Measurements from ENCODE around the gene ATP10A. TPM values are rescaled to one million over a fixed set of nuclear protein-coding genes. Genes with fewer than 3 reads are reported as not detected.

The ATP10A gene
- total RNA-seq, 1 donor from 2014 or later, result not detected

DNA sequence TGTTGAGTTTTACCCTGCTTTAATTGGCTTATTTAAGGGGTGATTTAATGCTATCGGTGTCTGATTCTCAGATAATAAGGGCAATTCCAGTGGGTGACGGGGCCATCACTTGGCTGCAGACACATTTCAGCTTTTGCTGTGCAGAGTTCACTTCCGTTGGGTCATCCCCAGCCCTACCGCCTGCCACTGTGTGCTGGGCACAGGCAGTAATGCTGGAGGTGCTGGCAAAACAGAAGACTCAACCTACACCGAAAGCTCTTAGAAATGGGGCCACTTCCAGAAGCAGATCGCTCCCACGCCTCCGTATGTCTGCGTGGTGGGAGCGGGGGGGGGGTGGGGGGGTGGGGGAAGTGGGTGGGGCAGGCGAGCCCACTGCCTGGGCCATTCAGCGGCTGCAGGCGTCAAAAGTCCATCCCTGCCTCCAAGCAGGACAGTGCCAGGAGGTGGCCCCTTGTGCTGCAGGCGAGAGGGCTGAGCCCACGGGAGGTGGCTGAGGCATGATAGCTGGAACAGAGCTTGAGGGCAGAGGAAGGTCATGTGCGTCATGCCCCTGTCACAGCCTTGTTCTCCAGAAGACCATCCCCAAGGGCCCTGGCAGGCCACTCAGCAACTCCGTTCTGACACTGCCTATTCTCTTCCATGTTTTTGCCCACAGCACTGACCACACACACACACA, 128.3 kb downstream of the ATP10A start:
- intact Hi-C loops (cut with micrococcal nuclease), result no loop called here
- Mint-ChIP-seq H3K36me3 (ENCODE audit: low read depth) (no peaks in the 10 kb centered on the region), H3K27ac (no peak overlapping the region), H3K4me1 (peaks cover 5% of the 10 kb centered on the region), H3K4me3 (no peak overlapping the region), H3K9me3 (no peaks in the 10 kb centered on the region), H3K27me3 (peaks cover 28% of the 10 kb centered on the region)
- TF ChIP-seq, protein P1, sequence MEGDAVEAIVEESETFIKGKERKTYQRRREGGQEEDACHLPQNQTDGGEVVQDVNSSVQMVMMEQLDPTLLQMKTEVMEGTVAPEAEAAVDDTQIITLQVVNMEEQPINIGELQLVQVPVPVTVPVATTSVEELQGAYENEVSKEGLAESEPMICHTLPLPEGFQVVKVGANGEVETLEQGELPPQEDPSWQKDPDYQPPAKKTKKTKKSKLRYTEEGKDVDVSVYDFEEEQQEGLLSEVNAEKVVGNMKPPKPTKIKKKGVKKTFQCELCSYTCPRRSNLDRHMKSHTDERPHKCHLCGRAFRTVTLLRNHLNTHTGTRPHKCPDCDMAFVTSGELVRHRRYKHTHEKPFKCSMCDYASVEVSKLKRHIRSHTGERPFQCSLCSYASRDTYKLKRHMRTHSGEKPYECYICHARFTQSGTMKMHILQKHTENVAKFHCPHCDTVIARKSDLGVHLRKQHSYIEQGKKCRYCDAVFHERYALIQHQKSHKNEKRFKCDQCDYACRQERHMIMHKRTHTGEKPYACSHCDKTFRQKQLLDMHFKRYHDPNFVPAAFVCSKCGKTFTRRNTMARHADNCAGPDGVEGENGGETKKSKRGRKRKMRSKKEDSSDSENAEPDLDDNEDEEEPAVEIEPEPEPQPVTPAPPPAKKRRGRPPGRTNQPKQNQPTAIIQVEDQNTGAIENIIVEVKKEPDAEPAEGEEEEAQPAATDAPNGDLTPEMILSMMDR (IDR thresholded peaks at IDR 0.05), result no peak
- ATAC-seq (ENCODE audit: low read depth) (no peak), DNase-seq (no peak)
- CTCF ChIA-PET, result interaction anchor here (0.5 to 0.6 kb wide), 2 partner anchors 10 to 212 kb away, joined by 3 read pairs; no protein-coding TSS in a partner anchor
- POLR2A ChIA-PET, result no interaction called here

GRCh38 chr15:25733856-25734679, 129.1 kb downstream of the ATP10A start:
- CTCF ChIA-PET, result interaction anchor here (0.5 to 0.6 kb wide), 2 partner anchors 11 to 213 kb away, joined by 3 read pairs; no protein-coding TSS in a partner anchor
- intact Hi-C loops (cut with micrococcal nuclease), result no loop called here
- DNase-seq, result no peak
- no peaks in the 10 kb centered on the region for H3K4me1 Mint-ChIP-seq
- POLR2A ChIA-PET, result no interaction called here
- no peak overlapping the region for H3K27ac Mint-ChIP-seq
- H3K36me3 Mint-ChIP-seq (ENCODE audit: low read depth), result no peaks in the 10 kb centered on the region
- H3K4me3 Mint-ChIP-seq, result no peak overlapping the region
- H3K9me3 Mint-ChIP-seq, result no peaks in the 10 kb centered on the region
- no peak for ATAC-seq (ENCODE audit: low read depth)
- H3K27me3 Mint-ChIP-seq, result peaks cover 21% of the 10 kb centered on the region
- TF ChIP-seq, protein P1 (IDR thresholded peaks at IDR 0.05), result no peak

DNA sequence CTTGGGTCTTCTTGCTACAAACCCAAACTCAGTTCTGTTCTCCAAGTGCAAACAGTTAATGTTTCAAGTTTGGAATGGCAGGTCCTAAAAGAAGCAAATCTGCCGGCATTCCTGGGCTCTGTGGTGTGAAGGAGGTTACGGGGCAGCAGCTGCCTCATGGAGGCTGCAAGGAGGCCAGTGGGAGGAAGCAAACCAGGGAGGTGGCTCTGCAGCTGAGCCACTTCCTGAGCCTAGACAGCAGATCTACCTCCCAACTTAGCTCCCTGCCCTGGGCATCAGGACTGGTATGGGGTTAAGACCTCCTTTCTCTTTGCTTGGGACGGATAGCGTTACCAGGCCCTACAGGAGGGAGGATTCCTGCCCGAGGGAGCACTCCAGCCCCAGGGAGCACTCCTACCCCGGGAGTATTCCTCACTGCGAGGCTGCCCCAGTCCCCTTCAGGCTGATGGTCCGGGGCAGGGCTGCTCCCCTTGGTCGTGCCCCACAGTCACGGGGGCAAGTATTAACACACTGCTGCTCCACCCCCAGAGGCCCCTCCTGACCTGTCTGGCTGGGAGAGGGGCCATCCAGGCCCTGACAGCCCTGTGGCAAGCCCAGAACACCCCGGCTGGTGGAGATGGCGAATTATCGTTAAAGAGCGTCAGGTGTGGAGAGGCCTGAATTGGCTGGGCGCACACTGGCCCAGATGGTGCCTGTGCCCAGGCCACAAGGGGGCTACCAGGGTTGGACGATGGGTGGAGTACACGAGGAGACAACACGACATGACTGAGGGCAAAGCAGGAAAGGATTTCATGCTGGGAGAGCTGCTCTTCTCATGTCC, 129.9 kb downstream of the ATP10A start:
- Mint-ChIP-seq H3K27me3 (peaks cover 21% of the 10 kb centered on the region), H3K36me3 (ENCODE audit: low read depth) (no peaks in the 10 kb centered on the region), H3K9me3 (no peaks in the 10 kb centered on the region), H3K4me3 (no peak overlapping the region), H3K27ac (no peak overlapping the region), H3K4me1 (no peaks in the 10 kb centered on the region)
- intact Hi-C loops (cut with micrococcal nuclease), result no loop called here
- ATAC-seq (ENCODE audit: low read depth) (no peak), DNase-seq (no peak)
- CTCF ChIA-PET, result no interaction called here
- POLR2A ChIA-PET, result interaction anchor here (0.6 kb wide), 1 partner anchor 7 kb away, joined by 3 read pairs; no protein-coding TSS in a partner anchor
- TF ChIP-seq, protein P1 (IDR thresholded peaks at IDR 0.05), result no peak

GRCh38 chr15:25732191-25732590, 130.9 kb downstream of the ATP10A start:
- H3K27me3 Mint-ChIP-seq, result peaks cover 14% of the 10 kb centered on the region
- ChIA-PET POLR2A (interaction anchor here (0.6 kb wide), 1 partner anchor 8 kb away, joined by 3 read pairs; no protein-coding TSS in a partner anchor), CTCF (no interaction called here)
- intact Hi-C loops (cut with micrococcal nuclease), result no loop called here
- no peak overlapping the region for H3K27ac Mint-ChIP-seq
- no peaks in the 10 kb centered on the region for H3K9me3 Mint-ChIP-seq
- ATAC-seq (ENCODE audit: low read depth), result no peak
- TF ChIP-seq, protein P1 (IDR thresholded peaks at IDR 0.05), result no peak
- DNase-seq, result no peak
- H3K4me3 Mint-ChIP-seq, result no peak overlapping the region
- H3K4me1 Mint-ChIP-seq, result no peaks in the 10 kb centered on the region
- no peaks in the 10 kb centered on the region for H3K36me3 Mint-ChIP-seq (ENCODE audit: low read depth)

Data from activated B cell treated with CpG ODN at 0.5 μM for 24 hours (primary cell).